ENCODE measurements around the gene POLR3G.
A peak's percentile ranks its signal among the peaks of the same experiment; 100 is the strongest.

The POLR3G gene

GRCh38 chr5:90504743-90505142 lies 30.1 kb downstream of the POLR3G start:
- no peak for DNase-seq

- no peak for DNase-seq
Observed at GRCh38 chr5:90506221-90506620, 31.6 kb downstream of the POLR3G start.

DNA sequence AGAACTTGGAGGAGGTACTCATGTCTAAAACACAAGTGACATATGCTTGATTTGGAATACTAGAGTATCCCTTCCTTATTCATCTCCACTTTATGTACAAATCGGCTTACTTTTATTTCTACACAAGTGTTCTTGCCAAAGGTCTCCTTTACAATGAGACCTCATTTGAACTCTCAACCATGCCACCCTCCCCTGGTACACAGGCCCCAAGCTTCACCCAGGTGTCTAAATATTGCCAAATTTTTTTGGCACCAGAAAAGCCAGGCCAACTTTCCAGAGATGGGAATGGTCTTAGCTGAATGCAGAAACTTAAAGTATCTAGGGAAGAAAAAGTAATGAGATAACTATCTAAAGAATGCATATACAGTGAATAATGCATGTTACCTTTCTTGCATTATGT lies 35.8 kb downstream of the POLR3G start:
- DNase-seq, result no peak

DNA sequence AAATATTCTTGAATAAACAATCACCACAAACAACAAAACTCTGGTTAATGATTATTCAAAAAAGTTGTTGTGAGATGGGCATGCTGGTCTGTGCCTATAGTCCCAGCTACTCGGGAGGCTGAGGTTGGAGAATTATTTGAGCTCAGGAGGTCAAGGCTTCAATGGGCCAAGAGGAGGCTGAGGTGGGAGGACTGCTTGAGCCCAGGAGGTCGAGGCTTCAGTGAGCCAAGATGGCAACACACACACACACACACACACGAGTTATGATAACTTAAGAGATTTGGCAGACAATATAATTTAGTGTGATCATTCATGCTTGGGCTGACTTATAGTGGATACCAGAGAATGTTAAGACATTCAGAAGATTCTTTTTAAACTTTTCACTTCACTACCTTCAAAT lies 39.9 kb downstream of the POLR3G start:
- DNase-seq, result no peak

- no peak for DNase-seq
Observed at GRCh38 chr5:90518661-90519060, 44.0 kb downstream of the POLR3G start.

DNA sequence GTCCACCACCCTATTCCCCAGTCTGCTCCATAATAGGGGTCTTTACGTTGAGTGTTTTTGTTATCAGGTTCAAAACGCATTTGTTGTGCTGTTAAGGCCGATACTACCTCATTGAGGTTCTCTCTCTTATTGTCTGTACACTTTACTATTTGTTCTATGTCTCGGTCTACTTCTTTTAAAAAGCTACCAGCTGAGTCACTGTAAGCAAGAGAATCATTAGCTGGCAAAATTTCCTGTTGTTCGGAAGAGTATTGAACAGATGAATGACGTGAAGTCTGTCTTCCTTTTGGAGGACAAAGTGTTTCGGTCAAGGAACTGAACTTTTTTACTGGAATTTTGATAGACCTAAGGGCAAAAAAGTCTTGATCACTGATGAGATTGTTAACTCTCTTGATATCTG lies 44.4 kb downstream of the POLR3G start:
- no peak for DNase-seq

DNA sequence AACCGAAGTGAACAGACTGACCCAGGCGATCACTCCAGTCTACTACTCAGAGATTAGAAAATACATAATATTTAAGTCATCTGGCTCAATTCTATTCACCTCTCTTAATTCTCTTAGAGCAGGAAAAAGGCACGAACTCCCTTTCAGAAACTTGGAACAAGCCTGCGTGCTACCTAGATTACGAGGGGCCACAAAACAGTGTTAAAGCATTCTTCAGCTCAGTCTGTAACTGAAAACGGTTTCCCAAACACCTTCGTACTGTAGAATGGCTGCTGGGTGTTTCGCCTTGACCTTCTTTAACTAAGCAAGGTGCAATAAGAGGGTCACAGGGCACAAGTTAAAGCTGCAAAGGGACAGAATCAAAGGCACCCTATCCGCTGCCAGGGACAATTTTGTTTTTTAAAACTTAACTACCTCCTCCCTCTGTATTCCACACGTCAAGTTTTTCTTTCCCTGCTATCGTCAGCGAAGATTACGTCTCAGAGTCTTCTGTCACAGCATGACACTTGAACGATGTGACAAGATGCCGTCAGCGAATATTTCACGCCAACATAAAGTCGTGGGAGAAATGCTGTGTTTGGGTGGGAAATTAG lies 54.0 kb downstream of the POLR3G start:
- DNase-seq, result no peak

- peak; percentile 85 for DNase-seq
Observed at GRCh38 chr5:90529194-90529938, 54.7 kb downstream of the POLR3G start, which contains the start of gene LYSMD3. Gene LYSMD3, minus strand, starts transcription at chr5:90529584. Its CDS starts 4,295 bp downstream, at chr5:90525289.

- peak; percentile 50 for DNase-seq
Observed at GRCh38 chr5:90529939-90530677, 55.4 kb downstream of the POLR3G start.

GRCh38 chr5:90530736-90531487 lies 56.2 kb downstream of the POLR3G start:
- no peak for DNase-seq

DNA sequence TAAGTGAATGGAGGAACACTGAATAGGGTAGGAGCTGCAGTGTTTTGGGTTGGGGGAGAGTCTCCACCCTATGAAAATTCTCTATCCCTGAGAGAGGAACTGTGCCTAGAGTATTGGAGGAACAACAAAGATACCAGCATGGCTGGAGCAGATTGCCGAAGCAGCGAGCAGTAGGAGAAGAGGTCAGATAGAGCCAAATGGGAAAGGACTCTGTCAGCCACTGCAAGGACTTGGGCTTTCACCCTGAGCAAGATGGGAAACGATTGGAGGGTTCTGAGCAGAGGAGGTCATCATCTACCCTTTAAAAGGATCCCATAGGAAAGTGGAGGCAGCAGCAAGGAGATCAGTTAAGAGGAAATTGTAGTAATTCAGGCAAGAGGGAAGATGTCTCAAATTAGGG lies 59.1 kb downstream of the POLR3G start:
- DNase-seq, result no peak

- no peak for DNase-seq
Observed at GRCh38 chr5:90534922-90535321, 60.3 kb downstream of the POLR3G start.

GRCh38 chr5:90542827-90543519 lies 68.3 kb downstream of the POLR3G start:
- DNase-seq, result no peak

GRCh38 chr5:90545511-90545910 lies 70.8 kb downstream of the POLR3G start:
- DNase-seq, result no peak

GRCh38 chr5:90546216-90546837 lies 71.7 kb downstream of the POLR3G start:
- no peak for DNase-seq

- no peak for DNase-seq
Observed at GRCh38 chr5:90547072-90547536, 72.4 kb downstream of the POLR3G start.

DNA sequence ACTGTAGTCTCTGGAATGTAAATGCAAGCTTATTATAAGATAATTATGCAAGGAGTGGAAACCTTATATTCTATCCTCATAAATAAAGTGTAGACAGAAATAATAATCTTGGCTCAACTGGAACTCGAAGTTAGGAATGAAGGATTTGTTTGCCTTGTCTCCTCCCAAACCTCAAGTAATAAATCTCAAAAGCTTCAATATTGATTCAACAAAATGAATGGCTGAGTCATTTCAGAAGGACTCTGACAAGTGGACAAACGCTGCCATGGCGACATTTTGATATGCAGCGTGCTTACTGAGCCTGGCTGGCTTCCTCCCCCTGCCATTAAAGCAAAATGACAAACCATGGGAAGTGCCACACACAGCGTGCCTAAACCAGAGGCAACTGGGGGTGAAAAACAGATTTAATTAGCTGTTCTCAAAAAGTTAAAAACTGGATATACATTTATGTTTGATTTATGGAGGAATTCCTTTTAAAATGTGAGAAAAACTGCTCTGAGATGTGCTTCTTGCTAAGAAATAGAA lies 73.5 kb downstream of the POLR3G start:
- no peak for DNase-seq

- no peak for DNase-seq
Observed at GRCh38 chr5:90549223-90549622, 74.6 kb downstream of the POLR3G start.

- DNase-seq, result no peak
Observed at GRCh38 chr5:90549729-90550275, 75.1 kb downstream of the POLR3G start.

- no peak for DNase-seq
Observed at GRCh38 chr5:90550963-90551362, 76.3 kb downstream of the POLR3G start.

GRCh38 chr5:90551376-90551775 lies 76.7 kb downstream of the POLR3G start:
- no peak for DNase-seq

Data from GOT3 (cell line).